DMS53 (cell line): ENCODE data around the gene ARHGEF7.

ENCODE experiments used
- DNase-seq: peaks from one replicate; lab custom pipeline; 2025; lab: John Stamatoyannopoulos, UW

Gene ARHGEF7

DNA sequence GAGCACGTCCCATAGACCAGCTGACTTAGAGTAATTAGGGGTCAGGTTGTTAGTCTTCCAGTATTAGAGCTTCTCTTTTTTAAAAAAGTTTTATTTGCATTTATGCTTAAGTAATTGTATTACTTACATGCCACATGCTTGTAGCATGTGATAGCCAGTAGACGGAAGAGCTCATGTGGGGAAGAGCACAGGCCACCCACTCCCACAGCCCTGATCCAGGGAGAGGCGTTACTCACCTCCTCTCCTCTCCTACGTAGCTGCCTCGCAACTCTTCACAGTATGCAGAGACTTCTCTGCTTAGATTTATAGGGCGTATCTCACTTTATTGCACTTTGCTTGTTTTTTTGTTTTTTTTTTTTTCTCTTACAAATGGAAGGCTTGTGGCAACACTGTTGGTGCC is 110.1 kb downstream of the ARHGEF7 start:
- DNase-seq, result no peak

DNA sequence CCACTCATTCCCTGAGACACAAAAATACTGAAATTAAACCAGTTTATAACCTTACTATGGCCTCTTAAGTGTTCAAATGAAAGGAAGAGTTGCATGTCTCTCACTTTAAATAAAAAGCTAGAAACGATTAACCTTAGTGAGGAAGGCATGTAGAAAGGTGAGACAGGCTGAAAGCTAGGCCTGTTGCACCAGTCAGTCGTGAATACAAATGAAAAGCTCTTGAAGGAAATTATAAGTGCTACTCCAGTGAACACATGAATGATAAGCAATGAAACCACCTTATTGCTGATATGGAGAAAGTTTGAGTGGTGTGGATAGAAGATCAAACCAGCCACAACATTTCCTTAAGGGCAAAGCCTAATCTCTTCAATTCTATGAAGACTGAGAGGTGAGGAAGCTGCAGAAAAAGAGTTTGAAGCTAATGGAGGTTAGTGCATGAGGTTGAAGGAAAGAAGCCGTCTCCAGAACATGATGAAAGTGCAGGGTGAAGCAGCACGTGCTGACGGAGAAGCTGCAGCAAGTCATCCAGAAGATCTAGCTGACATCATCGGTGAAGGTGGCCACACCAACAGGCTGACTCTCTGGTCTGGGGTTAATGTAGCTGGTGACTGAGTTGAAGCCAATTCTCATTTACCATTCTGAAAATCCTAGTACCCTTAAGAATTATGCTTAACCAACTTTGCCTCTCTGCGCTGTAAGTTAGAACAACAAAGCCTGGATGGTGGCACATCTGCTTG is 110.9 kb downstream of the ARHGEF7 start:
- DNase-seq, result no peak

DNA sequence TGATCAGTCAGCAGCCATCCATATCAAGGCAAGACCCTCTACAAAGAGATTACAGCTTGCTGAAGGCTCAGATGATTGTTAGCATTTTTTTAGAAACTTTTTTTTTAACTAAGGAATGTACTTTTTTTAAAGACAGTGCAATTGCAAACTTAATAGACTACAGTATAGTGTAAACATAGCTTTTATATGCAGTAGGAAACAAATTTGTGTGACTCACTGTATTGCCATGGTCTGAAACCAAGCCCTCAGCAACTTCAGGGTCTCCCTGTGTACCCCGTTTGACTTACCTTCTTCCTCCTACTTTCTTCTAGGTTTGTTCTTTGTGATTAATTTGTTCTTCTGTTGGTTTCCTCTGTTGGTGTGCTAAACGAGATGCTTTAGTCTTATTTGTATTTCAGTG is 112.3 kb downstream of the ARHGEF7 start:
- no peak for DNase-seq

DNA sequence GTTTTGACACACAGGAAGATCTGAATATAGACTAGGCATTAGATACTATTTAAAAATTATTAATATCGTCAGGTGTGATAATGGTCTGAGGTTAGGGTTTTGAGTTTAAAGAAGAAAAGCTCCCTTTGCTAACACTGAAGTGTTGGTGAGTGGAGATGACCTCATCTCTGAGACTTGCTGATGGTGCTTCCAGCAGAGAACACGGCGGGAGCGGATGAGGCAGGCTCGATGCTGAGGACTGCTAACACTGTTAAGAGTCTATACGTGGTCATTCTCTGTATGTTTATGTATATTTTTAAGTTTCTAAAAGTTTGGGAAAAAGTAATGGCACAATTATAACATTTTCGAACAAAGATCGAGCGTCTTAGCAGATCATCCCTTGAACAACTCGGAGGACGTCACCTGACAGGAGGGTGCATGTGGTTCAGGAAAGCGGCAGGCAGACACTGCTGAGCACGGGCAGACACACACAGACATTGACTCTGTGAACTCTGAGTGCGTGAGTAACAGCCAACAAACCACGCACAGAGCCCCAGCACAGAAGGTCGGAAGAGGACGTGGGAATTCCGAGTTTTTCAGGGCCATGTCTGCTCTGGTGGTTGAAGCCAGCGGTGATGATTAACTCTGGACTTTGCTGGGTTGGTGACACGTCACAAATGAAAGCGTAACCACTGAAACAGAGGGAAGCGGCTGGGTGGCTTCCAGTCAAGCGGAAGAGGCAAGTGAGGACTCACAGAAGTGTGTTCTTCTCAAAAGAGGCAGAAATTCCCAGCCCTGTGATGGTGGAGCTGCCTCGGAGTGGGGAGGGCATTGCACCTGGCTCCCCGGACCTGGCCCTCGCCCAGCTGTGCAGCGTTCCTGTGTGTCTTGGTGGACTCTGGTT is 113.4 kb downstream of the ARHGEF7 start:
- no peak for DNase-seq

DNA sequence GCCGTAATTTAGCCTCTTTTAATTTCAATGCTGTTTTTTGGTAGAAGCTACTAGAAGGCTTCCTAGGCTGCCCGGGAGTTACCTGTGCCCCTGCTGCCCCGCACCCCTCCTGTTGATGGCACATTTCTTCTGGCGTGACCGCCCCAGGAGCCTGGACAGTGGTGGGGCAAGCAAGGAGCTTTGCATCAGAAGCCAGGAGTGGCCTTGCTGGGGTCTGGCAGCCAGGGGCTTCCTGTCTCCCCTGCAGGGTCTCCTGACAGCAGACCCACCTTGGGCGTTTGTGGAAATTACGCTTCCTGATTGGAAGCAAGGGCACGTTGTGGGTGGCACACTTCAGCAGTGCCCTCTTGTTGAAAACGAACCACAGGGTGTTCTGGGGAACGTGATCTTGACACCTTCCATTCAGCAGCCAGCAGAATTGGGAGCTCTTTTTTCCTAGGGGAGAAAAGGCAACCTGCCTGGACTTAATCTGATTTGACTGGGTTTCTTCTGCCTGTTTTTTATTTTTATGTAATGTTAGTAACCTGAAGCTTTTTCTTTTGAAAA is 115.3 kb downstream of the ARHGEF7 start:
- DNase-seq, result no peak

DNA sequence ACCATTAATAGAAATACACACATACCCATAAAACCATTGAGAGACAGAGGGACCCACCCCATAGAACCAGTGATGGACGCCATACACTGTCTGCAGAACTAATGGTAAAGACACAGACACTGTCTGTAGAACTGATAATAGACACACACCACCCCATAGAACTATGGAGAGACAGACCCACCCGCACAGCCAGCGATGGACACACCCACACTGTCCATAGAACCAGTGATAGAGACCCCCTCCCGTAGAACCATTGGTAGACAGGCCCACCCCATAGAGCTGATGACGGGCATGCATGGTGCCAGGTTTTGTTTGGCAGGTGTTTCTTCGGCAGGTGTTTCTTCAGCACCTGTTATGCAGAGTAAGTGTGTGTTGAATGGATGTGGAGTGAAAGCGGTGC is 117.1 kb downstream of the ARHGEF7 start:
- DNase-seq, result no peak

DNA sequence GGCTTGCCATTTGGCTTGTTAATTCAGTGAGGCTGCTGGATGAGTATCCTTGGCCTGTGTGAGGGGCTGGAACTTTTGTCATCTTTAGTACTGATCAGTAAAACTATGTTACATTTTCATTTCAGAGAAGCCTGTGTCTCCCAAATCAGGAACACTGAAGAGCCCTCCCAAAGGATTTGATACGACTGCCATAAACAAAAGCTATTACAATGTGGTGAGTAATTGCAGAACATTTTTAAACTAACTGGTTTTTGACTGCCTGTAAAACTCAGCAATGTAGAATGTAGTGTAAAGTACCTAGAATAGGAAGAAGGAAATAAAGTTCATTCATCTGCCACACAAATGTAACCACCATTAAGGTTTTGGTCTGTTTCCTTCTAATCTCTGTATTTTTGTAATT is 118.0 kb downstream of the ARHGEF7 start:
- no peak for DNase-seq

DNA sequence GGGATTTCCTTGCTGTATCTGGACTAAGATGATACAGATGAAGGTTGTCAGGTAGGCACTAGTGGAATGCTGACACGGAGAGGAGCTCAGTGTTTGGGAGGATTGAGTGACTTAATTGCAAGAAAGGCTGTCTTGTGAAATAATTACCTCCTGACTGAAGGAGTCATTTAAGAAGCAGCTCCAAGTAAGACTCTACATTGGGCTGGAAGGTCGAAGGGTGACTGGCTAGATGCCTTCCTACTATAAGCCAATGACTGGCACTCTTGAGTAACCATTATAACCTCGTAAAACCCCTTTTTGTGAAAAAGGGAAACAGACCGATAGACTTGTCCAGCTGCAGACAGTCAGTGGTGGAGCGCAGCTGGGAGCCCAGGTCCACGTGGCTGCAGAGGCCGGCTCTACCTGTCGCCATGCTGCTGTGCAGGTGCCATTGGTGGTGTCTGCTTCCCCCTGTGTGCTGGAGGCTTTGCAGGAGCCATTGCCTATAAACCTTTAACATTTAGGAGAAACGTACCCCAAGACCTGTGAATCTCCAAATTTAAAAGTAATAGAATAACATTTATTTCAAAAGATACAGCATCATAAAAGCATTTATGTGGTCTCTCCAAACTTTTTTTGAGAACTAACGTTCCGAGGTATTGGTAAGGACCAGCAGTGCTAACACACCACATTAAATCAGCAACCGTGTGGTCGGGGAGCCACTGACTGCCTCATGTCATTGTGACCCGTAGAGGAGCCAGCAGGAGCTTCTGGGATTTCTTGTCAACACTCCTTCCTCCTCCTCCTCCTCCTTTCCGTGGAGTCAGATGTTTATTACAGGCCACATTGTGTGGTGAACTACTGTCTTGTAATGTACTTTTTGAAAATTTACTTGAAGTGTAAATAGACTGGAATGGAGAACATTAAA is 124.9 kb downstream of the ARHGEF7 start:
- no peak for DNase-seq

DNA sequence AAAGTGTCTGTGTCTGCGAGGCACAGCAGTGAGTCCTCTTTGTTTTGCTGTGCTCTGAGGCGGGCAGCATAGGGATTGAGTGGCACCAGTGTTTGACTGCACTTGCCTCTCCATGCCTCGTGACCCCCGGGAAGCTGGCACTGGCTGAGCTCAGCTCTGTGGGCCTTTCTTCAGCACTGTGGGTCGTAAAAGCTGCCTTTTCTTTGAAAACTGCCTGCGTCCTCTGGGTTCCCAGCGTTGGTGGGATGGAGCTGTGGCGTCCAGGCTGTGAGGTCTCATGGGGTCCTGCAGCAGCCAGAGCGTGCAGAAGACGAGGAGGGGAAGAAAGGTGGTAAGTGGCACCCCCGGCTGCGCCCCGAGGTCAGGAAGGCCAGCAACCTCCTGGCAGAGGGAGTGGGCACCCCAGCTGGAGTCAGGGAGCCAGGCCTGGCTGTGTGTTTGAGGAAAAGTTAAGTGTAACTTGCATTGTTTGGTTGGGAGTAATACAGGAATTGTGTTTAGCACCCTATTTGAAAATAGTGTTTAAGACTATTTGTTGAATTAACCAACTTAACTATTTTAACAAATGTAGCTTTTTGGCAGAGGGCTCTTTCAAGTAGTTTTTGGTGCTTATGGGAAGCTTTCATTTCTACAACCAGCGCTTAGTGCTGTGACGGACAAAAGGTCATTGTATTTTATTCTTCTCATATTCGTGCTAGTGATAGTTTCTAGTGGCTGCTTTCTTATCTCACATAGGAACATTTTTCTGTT is 126.1 kb downstream of the ARHGEF7 start:
- no peak for DNase-seq

DNA sequence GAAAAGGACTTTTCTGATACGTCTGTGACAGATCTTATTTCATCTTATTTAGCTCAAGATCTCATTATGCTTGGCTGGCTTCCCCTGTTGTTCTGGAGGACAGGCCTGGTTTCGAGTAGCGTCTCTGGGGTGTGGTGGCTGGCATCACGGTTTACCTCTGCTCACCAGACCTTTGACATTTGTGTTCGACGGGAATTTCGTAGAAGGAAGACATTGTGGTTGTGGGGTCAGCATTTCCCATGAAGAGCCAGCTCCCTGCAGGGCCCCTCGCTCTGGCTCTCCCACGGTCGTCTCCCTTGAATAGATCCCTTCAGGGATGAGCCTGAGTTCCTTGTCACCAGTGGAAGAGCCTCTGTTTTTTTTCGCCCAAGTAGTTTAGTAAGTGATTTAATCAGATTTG is 126.8 kb downstream of the ARHGEF7 start:
- DNase-seq, result no peak

DNA sequence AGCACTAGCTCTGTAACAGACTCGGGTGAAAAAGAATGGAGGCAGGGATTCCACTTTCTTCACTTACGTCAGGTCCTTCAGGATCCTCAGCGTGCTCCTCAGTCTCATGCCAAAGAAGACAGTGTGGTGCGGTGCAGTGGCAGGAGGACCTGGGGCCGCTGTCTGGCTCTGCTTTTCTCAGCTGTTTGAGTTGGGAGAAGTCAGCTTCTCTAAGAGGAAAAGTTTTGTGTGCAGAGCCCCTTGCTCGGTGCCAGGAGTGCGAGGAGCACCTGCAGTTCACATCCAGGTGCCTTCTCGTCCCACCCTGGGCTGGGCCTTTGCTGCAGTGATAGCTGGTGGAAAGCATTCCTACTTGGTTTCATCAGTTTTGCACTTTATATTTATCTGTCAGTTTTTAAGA is 127.5 kb downstream of the ARHGEF7 start:
- no peak for DNase-seq

DNA sequence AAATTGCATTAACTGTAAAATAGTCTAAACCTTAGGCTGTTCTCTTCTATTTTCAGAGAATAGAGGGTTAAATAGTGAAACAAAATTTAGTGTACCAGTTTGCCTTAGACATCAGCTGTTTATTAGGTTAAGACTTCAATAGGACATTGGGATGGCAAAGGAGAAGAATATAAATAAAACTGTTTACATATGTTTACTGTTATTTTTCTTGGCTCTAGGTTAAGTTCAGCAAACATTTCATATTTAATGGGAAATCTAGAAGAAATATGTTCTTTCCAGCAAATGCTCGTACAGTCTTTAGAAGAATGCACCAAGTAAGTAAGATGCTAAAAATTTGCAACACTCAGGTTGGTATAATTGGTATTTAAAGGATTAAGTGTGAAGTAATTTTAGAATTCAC is 128.9 kb downstream of the ARHGEF7 start:
- DNase-seq, result no peak

DNA sequence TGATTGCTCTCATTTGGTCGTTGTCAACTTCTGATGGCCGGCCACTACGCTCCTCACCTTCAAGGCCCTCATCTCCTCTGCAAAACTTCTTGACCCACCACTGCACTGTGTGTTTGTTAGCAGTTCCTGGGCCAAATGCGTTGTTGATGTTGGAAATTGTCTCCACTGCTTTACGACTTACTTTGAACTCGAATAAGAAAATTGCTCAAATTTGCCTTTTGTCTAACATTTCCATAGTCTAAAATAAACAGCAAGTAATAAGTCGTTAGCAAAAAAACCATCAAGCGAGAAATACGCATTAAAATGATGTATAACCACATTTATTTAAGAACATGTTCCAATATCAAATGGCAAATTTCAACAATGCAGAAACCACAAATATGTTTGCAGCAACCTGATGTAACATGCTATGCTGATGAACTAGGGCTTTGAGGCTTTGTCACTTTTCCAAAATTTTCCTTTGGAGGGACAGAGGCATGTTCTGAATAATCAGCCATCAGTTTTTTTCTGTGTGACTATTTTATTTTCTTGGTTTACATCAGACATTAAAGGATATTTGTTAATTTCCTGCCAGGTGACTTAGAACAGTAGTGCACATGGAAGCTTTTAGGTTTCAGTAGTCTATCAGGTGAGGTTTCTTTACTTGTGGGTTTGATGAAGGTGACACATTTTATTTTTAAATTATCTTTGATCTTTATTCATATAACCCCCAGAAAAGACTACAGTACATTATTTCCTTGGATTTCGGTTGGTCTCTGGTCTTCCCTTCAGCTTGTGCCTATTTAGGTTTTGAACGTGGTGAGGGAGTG is 130.7 kb downstream of the ARHGEF7 start:
- DNase-seq, result no peak

DNA sequence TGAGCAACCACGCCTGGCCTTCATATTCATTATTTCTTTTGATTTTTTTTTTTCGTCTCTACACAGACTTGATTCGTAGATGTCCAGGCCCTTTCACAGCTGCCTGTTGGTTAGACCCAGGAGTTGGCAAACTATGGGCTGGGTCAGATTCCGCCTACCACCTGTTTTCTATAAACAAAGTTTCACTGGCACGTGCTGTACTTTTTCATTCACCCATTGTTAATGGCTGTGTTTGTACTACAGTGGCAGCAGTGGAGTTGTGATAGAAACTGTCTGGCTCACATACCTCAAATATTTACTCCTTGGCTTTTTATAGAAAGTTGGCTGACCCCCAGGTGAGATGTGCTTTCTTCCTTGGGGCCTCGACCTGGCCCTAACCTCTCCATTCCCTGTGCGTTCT is 132.4 kb downstream of the ARHGEF7 start:
- no peak for DNase-seq

DNA sequence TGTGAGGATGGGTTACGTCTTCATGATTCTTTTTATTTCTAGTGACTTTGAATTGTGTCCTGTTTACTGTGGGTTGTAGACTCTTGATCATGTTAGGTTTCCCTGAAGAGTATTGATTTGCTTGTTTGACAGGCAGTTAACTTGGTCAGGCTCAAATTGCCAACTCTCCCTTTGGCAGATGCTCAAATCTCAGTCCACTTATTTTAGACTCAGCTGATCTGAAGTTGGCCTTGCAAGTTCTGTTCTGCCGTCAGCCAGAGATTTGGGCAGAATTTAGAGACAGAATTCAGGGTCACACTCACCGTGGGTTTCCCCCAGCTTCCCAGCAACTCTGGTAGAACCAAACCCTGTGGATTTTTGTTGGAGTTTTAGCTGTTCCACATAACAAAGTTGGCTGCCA is 133.7 kb downstream of the ARHGEF7 start:
- no peak for DNase-seq

DNA sequence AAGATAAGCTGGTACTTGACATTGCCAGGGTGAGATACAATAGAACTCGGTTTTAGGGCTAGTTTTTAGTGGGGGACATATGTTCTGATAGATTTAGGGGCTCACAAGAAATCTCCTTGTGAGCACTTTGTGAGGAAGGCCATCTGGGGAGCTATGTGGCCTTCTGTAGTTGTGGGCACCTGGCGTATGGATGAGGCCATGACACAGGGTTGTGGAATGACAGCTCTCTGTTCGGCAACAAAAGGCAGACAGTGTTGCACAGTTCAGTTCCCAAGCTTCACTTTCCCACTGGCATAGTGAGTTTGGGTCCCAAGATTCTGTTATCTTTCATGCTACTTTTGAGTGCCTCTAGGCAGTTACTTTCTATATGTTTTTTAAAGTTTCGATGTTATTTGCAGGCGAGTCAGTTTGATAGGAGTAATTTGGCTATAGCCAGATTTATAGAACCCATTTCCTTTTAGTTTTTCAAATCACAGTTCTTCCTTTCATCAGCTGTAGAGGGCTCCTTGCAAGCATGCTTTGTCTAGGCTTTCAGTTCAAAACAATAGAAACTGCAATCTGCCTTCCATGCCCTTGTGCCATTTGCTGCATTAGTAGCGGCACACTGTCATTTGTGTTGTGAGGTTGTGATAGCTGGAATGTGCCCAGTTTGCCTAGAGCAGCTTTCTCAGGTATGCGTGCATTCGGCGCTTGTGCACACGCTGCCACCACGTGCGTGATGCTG is 134.7 kb downstream of the ARHGEF7 start:
- DNase-seq, result no peak

DNA sequence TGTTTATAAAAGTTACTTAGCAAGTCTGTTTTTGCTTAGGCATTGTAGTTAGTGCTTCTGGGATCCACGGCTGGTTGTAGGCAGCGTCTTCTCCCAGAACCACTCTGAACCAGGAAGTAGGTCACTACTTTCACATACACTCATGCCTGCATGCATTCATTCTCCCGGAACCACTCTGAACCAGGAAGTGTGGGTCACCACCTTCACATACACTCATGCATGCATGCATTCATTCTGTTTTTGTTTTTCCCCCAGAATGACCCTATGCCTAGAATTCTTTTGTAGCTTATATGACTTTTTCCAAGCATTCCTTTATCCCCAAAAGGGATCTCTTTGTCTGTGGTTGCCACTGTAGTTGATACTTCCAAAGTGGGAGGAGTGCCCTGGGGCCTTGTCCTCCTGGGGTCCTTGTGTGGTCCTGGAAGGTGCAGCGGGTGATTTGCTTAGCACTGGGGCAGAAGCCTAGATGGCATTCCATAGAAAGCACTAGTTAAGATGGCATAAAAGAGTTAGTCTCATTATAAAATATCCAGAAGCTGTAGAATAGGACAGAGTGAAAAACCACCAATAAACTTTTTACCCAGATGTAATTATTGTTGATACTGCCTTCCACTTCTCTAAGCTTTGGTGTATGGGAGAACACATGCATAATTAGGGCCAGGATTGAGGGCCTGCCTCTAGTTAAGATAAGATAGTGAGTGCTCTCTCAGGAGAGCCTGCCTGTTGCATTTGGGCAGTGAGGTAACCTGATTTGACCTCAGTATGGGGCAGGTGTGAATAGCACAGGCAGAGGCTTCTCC is 136.7 kb downstream of the ARHGEF7 start:
- peak; percentile 63 for DNase-seq

DNA sequence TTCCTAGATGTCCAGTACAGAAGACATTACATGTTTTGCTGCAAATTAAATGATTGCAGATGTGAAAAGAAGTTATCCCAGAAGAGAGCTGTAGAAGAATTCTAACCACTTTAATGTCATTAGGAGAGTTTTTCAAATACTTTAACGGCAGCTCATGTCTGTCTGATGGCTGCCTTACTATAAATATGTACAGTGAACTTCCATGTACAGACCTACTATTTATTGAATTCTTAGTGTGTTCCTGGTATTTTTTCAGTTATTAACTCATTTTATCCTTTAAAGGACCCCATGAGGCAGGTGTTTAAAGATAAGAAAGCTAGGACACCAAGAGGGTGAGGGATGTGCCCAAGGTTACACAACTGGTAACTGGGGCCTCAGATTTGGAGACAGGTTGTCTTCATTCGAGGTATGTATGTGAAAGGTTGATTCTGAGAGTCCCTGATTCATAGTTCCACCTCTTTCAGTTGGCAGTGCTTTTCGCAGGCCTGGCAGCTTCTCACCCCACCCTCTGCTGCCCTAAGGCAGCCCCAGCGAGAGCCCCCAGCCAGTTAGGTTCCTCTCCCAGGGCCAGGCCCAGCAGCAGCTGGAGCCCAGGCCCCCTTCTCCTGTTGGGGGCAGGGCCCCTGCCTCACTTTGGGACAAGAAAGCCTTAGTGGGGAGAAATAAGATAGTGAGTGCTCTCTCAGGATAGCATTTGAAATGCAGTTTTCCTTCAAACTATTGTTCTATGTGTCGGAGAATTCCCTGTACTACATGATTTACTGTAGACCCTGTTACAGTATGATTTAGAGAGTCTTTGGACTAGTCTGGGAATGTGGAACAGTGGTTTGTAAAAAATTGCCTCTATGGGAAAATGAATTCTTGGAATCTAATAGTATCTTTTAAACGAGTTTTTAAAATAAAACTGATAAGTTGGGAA is 137.6 kb downstream of the ARHGEF7 start:
- no peak for DNase-seq
